ENCODE measurements around the gene PLAAT5. TPM values are rescaled to one million over a fixed set of nuclear protein-coding genes. Genes with fewer than 3 reads are reported as not detected.

The PLAAT5 gene
- total and polyA plus RNA-seq, 2 of the 8 experiments (the other 6 are each of a cell fraction or from before 2014, with no cell fraction given), result 16.0 to 18.7 TPM

DNA sequence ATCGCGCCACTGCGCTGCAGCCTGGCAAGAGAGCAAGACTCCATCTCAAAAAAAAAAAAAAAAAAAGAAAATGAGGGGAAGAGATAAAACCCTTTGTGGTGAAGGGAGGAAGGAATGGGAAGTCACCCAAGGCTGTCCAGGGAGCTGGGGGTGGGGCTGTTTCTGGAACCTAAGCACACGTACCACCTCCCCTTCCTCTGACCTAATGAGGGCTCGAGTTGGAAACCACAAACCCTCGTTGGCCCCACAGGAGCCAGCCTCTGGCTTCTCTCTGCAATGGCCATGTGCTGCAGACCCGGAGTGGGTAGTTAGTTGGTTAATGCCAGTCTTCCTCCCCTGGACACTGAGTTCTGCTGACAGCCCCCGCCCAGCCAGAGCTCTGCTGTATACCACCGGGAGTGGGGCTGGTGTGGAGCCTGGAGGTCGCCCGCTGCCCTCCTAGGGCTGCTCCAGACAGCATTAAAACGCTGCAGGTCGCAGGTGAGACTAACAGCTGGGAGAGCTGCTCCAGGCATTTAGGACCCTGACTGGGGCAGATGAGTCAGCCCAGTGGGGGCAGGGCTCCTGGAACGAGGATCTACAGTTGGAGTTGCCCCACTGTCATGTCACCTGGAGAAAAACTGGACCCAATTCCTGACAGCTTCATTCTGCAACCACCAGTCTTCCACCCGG, 15.0 kb upstream of the PLAAT5 start, which contains the start of gene LGALS12 (continued):
- no peak for TF ChIP-seq NRF1 (IDR thresholded peaks at IDR 0.05; ENCODE audit: low read depth, low read length)
- TF ChIP-seq YY1 (IDR thresholded peaks at IDR 0.05; ENCODE audit: low read depth, low read length), result no peak
- peak; percentile 82 for TF ChIP-seq JUND (IDR thresholded peaks at IDR 0.05; ENCODE audit: low read length)
- no peak for TF ChIP-seq RNF2 (IDR thresholded peaks at IDR 0.05; ENCODE audit: borderline replicate concordance, low read depth, low read length, missing control alignments, poor library complexity, severe bottlenecking)
- no peak for TF ChIP-seq CHD2 (IDR thresholded peaks at IDR 0.05; ENCODE audit: low read length)
- no peak for TF ChIP-seq CTBP2 (IDR thresholded peaks at IDR 0.05; ENCODE audit: borderline replicate concordance, insufficient read depth, insufficient read length, low read length)
- no peak for TF ChIP-seq SAP30 (IDR thresholded peaks at IDR 0.05; ENCODE audit: insufficient read depth, insufficient replicate concordance, low read length)
- no peak for TF ChIP-seq SIN3A (conservative IDR thresholded peaks at IDR 0.05 in 1 of 2, IDR thresholded peaks at IDR 0.05 in 1 of 2; ENCODE audit: low read depth in 1 of 2, low read length in 2 of 2)
- TF ChIP-seq USF2 (IDR thresholded peaks at IDR 0.05; ENCODE audit: low read length), result no peak
- no peak for TF ChIP-seq HDAC6 (IDR thresholded peaks at IDR 0.05; ENCODE audit: low read depth, low read length)
- peak; percentile 41; the same call in 1 of the 2 replicates for TF ChIP-seq MAX (IDR thresholded peaks at IDR 0.05)
- TF ChIP-seq ATF2 (IDR thresholded peaks at IDR 0.05; ENCODE audit: low read length), result no peak
- no peak for TF ChIP-seq ASH2L (IDR thresholded peaks at IDR 0.05; ENCODE audit: low read length)
- no peak for TF ChIP-seq SRF (IDR thresholded peaks at IDR 0.05; ENCODE audit: low read depth, low read length)
